ENCODE data around the gene DLEC1. TPM values are rescaled to one million over a fixed set of nuclear protein-coding genes. Genes with fewer than 3 reads are reported as not detected.

DLEC1 gene
- total RNA-seq, 4 donors from 2014 or later, result 0.08 to 2.9 (median 0.57) TPM

- WGBS, 2 donors, result 83 to 85% methylated on average over 10 of the region's 10 CpGs
- no peak for DNase-seq (ENCODE audit: low spot score in 2 of 2)
- intact Hi-C loops (cut with DNase I; ENCODE audit: low total_unique reads), result no loop called here
- no peak overlapping the region for H3K4me3 ChIP-seq (ENCODE audit: low read depth, poor library complexity, severe bottlenecking)
- TF ChIP-seq, protein P1, sequence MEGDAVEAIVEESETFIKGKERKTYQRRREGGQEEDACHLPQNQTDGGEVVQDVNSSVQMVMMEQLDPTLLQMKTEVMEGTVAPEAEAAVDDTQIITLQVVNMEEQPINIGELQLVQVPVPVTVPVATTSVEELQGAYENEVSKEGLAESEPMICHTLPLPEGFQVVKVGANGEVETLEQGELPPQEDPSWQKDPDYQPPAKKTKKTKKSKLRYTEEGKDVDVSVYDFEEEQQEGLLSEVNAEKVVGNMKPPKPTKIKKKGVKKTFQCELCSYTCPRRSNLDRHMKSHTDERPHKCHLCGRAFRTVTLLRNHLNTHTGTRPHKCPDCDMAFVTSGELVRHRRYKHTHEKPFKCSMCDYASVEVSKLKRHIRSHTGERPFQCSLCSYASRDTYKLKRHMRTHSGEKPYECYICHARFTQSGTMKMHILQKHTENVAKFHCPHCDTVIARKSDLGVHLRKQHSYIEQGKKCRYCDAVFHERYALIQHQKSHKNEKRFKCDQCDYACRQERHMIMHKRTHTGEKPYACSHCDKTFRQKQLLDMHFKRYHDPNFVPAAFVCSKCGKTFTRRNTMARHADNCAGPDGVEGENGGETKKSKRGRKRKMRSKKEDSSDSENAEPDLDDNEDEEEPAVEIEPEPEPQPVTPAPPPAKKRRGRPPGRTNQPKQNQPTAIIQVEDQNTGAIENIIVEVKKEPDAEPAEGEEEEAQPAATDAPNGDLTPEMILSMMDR (IDR thresholded peaks at IDR 0.05), result no peak
- TF ChIP-seq POLR2A (IDR thresholded peaks at IDR 0.05), result no peak
These were observed 43.1 kb upstream of the DLEC1 start for GRCh38 chr3:37995652-37996641.

GRCh38 chr3:37996785-37997301 lies 42.2 kb upstream of the DLEC1 start:
- WGBS, 2 donors, result 41 to 45% methylated on average over 7 of the region's 7 CpGs
- intact Hi-C loops (cut with DNase I; ENCODE audit: low total_unique reads), result no loop called here
- no peak overlapping the region for H3K4me3 ChIP-seq (ENCODE audit: low read depth, poor library complexity, severe bottlenecking)
- no peak for TF ChIP-seq POLR2A (IDR thresholded peaks at IDR 0.05)
- TF ChIP-seq, protein P1 (IDR thresholded peaks at IDR 0.05), result peak in 1 of 3 donors; percentile 80
- DNase-seq (ENCODE audit: low spot score in 2 of 2), result peak; percentile 81 to 94

DNA sequence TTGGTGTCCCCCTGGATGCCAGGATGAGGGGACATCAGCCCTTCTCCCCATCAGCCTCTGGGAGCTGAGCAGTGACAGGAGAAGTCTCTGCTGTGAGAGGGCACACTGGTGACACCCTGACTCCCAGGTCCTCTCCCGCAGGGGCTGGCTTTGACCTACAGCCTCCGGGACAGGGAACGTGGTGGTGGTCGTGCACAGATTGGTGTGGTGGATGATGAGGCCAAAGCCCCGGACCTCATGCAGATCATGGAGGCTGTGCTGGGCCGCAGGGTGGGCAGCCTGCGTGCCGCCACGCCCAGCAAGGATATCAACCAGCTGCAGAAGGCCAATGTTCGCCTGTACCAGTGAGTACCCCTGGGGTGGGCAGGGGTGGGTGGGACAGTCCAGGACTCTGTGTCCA lies 41.7 kb upstream of the DLEC1 start:
- 83 to 91% methylated on average over 1 to 9 of the region's 10 CpGs for WGBS, 2 donors
- intact Hi-C loops (cut with DNase I; ENCODE audit: low total_unique reads), result no loop called here
- TF ChIP-seq POLR2A (IDR thresholded peaks at IDR 0.05), result no peak
- TF ChIP-seq, protein P1 (IDR thresholded peaks at IDR 0.05), result no peak
- no peak overlapping the region for H3K4me3 ChIP-seq (ENCODE audit: low read depth, poor library complexity, severe bottlenecking)
- no peak for DNase-seq (ENCODE audit: low spot score in 2 of 2)

DNA sequence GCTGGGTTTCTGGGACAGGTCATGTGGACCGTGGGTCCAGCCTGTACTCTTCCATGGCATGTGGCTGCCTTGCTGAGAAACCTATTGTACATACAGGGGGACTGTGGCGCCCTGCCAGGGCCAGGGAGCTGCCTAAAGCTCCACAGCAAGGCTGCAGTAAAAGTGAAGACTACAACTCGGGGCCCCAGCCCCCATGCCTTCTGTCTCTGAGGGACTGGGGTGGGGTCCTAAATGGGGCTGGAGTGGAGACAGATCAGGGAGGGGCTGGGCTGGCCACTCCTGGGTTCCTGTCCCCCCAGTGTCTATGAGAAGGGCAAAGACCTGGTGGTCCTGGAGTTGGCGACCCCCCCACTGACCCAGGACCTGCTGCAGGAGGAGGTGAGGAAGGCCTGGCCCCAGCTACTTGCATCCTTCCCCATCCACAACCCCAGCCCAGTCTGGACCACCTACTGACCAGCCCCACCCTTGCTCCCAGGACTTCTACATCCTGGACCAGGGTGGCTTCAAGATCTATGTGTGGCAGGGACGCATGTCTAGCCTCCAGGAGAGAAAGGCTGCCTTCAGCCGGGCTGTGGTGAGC lies 41.1 kb upstream of the DLEC1 start:
- TF ChIP-seq POLR2A (IDR thresholded peaks at IDR 0.05), result no peak
- TF ChIP-seq, protein P1 (IDR thresholded peaks at IDR 0.05), result no peak
- intact Hi-C loops (cut with DNase I; ENCODE audit: low total_unique reads), result no loop called here
- no peak for DNase-seq (ENCODE audit: low spot score in 2 of 2)
- no peak overlapping the region for H3K4me3 ChIP-seq (ENCODE audit: low read depth, poor library complexity, severe bottlenecking)
- 83 to 93% methylated on average over 5 to 6 of the region's 6 CpGs for WGBS, 2 donors

DNA sequence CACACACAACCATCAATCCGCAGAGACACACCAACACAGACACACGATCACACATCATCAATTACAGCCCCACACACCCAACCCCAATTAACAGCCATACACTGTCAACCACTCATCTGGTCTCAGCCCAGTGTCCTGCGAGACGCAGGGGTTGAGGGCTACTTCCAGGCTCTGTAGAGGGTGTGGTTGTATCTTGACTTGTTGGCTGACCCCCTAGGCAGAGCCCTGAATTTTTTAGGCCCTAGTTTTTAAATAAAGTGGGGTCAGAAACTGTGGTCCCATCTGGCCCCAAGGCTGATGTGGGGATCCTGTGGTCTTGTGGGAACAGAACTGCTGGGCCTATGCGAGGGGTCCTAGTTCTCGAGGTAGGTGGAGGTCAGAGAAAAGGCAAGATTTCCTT lies 39.2 kb upstream of the DLEC1 start:
- TF ChIP-seq, protein P1 (IDR thresholded peaks at IDR 0.05), result no peak
- TF ChIP-seq POLR2A (IDR thresholded peaks at IDR 0.05), result no peak
- no peak overlapping the region for H3K4me3 ChIP-seq (ENCODE audit: low read depth, poor library complexity, severe bottlenecking)
- intact Hi-C loops (cut with DNase I; ENCODE audit: low total_unique reads), result loop anchor here (10.0 kb wide), 1 partner anchor 115 kb away; no protein-coding TSS in a partner anchor
- no peak for DNase-seq (ENCODE audit: low spot score in 2 of 2)
- 94% methylated on average over 6 of the region's 6 CpGs for WGBS, 2 donors

Data from lower leg skin (tissue), 4 donors.